Measurements from ENCODE around the gene MLXIPL. TPM values are rescaled to one million over a fixed set of nuclear protein-coding genes. Genes with fewer than 3 reads are reported as not detected.
"Not testable (repeated sequence)": the region's sequence is repeated elsewhere in the genome, so short reads cannot be mapped to it uniquely, and the experiment has no call there.

MLXIPL gene
- polyA plus RNA-seq, 3 donors = 0.15 to 0.24 TPM; not detected in 1

DNA sequence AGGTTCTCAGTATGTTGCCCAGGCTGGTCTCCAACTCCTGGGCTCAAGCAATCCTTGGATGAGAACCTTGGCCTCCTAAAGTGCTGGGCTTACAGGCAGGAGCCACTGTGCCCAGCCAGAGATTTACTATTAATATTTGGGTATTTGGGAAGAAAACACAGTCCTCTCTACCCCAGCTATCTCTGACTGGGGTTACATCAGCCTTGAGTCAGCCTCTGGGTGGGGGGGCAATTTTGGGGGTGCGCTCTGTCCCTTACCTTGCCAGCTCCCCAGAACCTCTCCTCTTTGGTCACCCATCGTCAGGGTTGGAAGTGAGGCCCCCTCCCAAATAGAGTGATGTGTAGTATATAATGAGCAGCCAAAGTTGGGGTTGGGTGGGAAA lies 1.8 kb downstream of the MLXIPL start:
- Histone ChIP-seq H3K27ac (ENCODE audit: low read depth in 1 of 2, low read length in 2 of 2) (no peak overlapping the region), H4K20me1 (ENCODE audit: insufficient read depth, low read length) (no peaks in the 10 kb centered on the region), H3K4me3 (replicated peaks in 1 of 3; ENCODE audit: low read depth in 2 of 3, low read length in 3 of 3) (no peak overlapping the region), H2AFZ (ENCODE audit: insufficient read depth, low read depth, low read length, poor library complexity, severe bottlenecking) (no peak overlapping the region), H3K4me2 (replicated peaks; ENCODE audit: extremely low read depth, low read length, poor library complexity, severe bottlenecking) (no peak overlapping the region), H3K27me3 (ENCODE audit: control insufficient read depth in 2 of 2, insufficient read depth in 2 of 2, low read length in 2 of 2) (peaks cover 36 to 71% of the 10 kb centered on the region in 2 donors), H3K9me3 (replicated peaks in 1 of 2; ENCODE audit: control insufficient read depth in 1 of 2, insufficient read depth in 1 of 2, low read length in 2 of 2) (peaks cover 2 to 15% of the 10 kb centered on the region in 2 donors), H3K36me3 (replicated peaks in 1 of 2; ENCODE audit: control insufficient read depth in 1 of 2, insufficient read depth in 2 of 2, low read length in 2 of 2) (no peaks in the 10 kb centered on the region), H3K4me1 (ENCODE audit: control insufficient read depth in 1 of 2, insufficient read depth in 2 of 2, low read length in 2 of 2) (peaks cover 16 to 17% of the 10 kb centered on the region in 2 donors), H3K79me2 (ENCODE audit: insufficient read depth, low read length) (no peaks in the 10 kb centered on the region), H3K9ac (ENCODE audit: insufficient read depth, low read length, poor library complexity, severe bottlenecking) (no peak overlapping the region)
- Mint-ChIP-seq H3K9me3 (peaks cover 0 to 18% (median 11%) of the 10 kb centered on the region in 7 donors), H3K36me3 (no peaks in the 10 kb centered on the region), H3K4me1 (peaks cover 10% of the 10 kb centered on the region), H3K27ac (no peak overlapping the region), H3K4me3 (peak overlapping the region in 1 of 2 donors; percentile 55), H3K27me3 (ENCODE audit: low read depth in 3 of 3) (peaks cover 75 to 98% (median 89%) of the 10 kb centered on the region in 3 donors)
- TF ChIP-seq, protein P1, sequence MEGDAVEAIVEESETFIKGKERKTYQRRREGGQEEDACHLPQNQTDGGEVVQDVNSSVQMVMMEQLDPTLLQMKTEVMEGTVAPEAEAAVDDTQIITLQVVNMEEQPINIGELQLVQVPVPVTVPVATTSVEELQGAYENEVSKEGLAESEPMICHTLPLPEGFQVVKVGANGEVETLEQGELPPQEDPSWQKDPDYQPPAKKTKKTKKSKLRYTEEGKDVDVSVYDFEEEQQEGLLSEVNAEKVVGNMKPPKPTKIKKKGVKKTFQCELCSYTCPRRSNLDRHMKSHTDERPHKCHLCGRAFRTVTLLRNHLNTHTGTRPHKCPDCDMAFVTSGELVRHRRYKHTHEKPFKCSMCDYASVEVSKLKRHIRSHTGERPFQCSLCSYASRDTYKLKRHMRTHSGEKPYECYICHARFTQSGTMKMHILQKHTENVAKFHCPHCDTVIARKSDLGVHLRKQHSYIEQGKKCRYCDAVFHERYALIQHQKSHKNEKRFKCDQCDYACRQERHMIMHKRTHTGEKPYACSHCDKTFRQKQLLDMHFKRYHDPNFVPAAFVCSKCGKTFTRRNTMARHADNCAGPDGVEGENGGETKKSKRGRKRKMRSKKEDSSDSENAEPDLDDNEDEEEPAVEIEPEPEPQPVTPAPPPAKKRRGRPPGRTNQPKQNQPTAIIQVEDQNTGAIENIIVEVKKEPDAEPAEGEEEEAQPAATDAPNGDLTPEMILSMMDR (IDR thresholded peaks at IDR 0.05) = no peak
- DNase-seq = no peak
- WGBS (ENCODE audit: insufficient coverage) = no CpG with 5 or more reads among the region's 2 CpGs
- intact Hi-C loops (cut with micrococcal nuclease) = no loop called here

DNA sequence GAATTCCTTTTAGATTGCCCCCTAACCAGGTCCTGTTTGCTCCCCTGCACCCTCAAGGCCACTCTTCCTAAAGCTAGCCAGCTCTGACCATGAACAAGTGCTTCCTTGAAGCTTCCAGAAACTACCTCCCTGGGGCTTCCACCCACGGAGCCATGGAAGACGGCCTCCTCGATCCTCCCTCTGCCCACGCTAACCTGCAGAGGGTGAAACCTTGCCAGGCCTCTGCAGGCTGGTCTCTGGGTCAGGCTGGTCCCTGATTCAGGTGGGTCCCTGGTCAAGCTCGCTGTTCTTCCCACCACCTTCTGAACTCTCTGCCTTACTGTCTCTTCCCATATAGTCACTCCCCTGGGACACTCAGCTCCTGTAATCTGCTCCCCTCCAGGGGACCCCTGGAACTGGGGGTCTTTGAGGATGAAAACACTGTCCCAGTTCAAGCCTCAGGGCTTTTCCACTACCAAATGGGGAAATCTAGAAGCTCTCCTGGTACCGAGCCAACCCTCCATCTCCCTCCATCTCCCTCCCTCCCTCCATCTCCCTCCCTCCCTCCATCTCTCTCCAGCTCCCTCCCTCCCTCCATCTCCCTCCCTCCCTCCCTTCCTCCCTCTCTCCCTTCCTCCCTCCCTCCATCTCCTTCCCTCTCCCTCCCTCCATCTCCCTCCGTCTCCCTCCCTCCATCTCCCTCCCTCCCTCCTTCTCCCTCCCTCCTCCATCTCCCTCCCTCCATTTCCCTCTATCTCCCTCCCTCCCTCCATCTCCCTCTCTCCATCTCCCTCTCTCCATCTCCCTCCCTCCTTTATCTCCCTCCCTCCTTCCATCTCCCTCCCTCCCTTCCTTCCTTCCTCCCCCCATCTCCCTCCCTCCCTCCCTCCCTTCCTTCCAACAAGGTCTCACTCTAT lies 2.9 kb downstream of the MLXIPL start:
- intact Hi-C loops (cut with micrococcal nuclease) = no loop called here
- peaks cover 16 to 17% of the 10 kb centered on the region in 2 donors for H3K4me1 ChIP-seq (ENCODE audit: control insufficient read depth in 1 of 2, insufficient read depth in 2 of 2, low read length in 2 of 2)
- peaks cover 70 to 98% (median 82%) of the 10 kb centered on the region in 3 donors for H3K27me3 Mint-ChIP-seq (ENCODE audit: low read depth in 3 of 3)
- H3K4me1 Mint-ChIP-seq = peaks cover 10% of the 10 kb centered on the region
- no peak overlapping the region for H3K4me3 ChIP-seq (replicated peaks in 1 of 3; ENCODE audit: low read depth in 2 of 3, low read length in 3 of 3)
- no peak overlapping the region for H2AFZ ChIP-seq (ENCODE audit: insufficient read depth, low read depth, low read length, poor library complexity, severe bottlenecking)
- H3K27ac ChIP-seq (ENCODE audit: low read depth in 1 of 2, low read length in 2 of 2) = no peak overlapping the region
- peaks cover 0 to 18% (median 11%) of the 10 kb centered on the region in 7 donors for H3K9me3 Mint-ChIP-seq
- no peaks in the 10 kb centered on the region for H3K79me2 ChIP-seq (ENCODE audit: insufficient read depth, low read length)
- H3K9me3 ChIP-seq (replicated peaks in 1 of 2; ENCODE audit: control insufficient read depth in 1 of 2, insufficient read depth in 1 of 2, low read length in 2 of 2) = peaks cover 2 to 15% of the 10 kb centered on the region in 2 donors
- no peak for DNase-seq
- TF ChIP-seq, protein P1 (IDR thresholded peaks at IDR 0.05) = no peak
- peak overlapping the region in 1 of 2 donors; percentile 73 for H3K4me3 Mint-ChIP-seq
- 62% methylated on average over 7 of the region's 7 CpGs for WGBS (ENCODE audit: insufficient coverage)
- no peaks in the 10 kb centered on the region for H4K20me1 ChIP-seq (ENCODE audit: insufficient read depth, low read length)
- peaks cover 31 to 63% of the 10 kb centered on the region in 2 donors for H3K27me3 ChIP-seq (ENCODE audit: control insufficient read depth in 2 of 2, insufficient read depth in 2 of 2, low read length in 2 of 2)
- H3K36me3 ChIP-seq (replicated peaks in 1 of 2; ENCODE audit: control insufficient read depth in 1 of 2, insufficient read depth in 2 of 2, low read length in 2 of 2) = no peaks in the 10 kb centered on the region
- no peak overlapping the region for H3K9ac ChIP-seq (ENCODE audit: insufficient read depth, low read length, poor library complexity, severe bottlenecking)
- H3K4me2 ChIP-seq (replicated peaks; ENCODE audit: extremely low read depth, low read length, poor library complexity, severe bottlenecking) = no peak overlapping the region
- no peaks in the 10 kb centered on the region for H3K36me3 Mint-ChIP-seq
- H3K27ac Mint-ChIP-seq = no peak overlapping the region

DNA sequence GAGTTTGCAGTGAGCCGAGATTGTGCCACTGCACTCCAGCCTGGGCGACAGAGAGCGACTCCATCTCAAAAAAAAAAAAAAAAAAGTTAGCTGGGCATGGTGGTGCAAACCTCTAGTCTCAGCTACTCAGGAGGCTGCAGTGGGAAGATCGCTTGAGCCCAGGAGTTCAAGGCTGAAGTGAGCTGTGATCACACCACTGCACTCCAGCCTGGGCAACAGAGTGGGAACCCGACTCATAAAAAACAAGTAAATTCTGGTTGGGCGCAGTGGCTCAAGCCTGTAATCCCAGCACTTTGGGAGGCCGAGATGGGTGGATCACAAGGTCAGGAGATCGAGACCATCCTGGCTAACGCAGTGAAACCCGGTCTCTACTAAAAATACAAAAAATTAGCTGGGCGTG lies 4.9 kb downstream of the MLXIPL start:
- WGBS (ENCODE audit: insufficient coverage) = 84% methylated on average over 4 of the region's 11 CpGs
- H3K27ac Mint-ChIP-seq = not testable (repeated sequence)

More for the DNA sequence above, 4.9 kb downstream of the MLXIPL start:
- H2AFZ ChIP-seq (ENCODE audit: insufficient read depth, low read depth, low read length, poor library complexity, severe bottlenecking); H3K36me3 Mint-ChIP-seq; H3K9ac ChIP-seq (ENCODE audit: insufficient read depth, low read length, poor library complexity, severe bottlenecking); H3K4me3 ChIP-seq (replicated peaks in 1 of 3; ENCODE audit: low read depth in 2 of 3, low read length in 3 of 3); H4K20me1 ChIP-seq (ENCODE audit: insufficient read depth, low read length); H3K27ac ChIP-seq (ENCODE audit: low read depth in 1 of 2, low read length in 2 of 2); H3K79me2 ChIP-seq (ENCODE audit: insufficient read depth, low read length); H3K36me3 ChIP-seq (replicated peaks in 1 of 2; ENCODE audit: control insufficient read depth in 1 of 2, insufficient read depth in 2 of 2, low read length in 2 of 2); H3K4me2 ChIP-seq (replicated peaks; ENCODE audit: extremely low read depth, low read length, poor library complexity, severe bottlenecking); H3K9me3 Mint-ChIP-seq; intact Hi-C loops (cut with micrococcal nuclease); H3K4me3 Mint-ChIP-seq; H3K4me1 Mint-ChIP-seq; DNase-seq: not testable (repeated sequence)
- peaks cover 25 to 47% of the 10 kb centered on the region in 2 donors for H3K27me3 ChIP-seq (ENCODE audit: control insufficient read depth in 2 of 2, insufficient read depth in 2 of 2, low read length in 2 of 2)
- H3K27me3 Mint-ChIP-seq (ENCODE audit: low read depth in 3 of 3) = peaks cover 62 to 98% (median 81%) of the 10 kb centered on the region in 3 donors
- peaks cover under 1 to 15% of the 10 kb centered on the region in 2 donors for H3K9me3 ChIP-seq (replicated peaks in 1 of 2; ENCODE audit: control insufficient read depth in 1 of 2, insufficient read depth in 1 of 2, low read length in 2 of 2)
- H3K4me1 ChIP-seq (ENCODE audit: control insufficient read depth in 1 of 2, insufficient read depth in 2 of 2, low read length in 2 of 2) = peaks cover 16 to 17% of the 10 kb centered on the region in 2 donors

Measured in CD14-positive monocyte (primary cell).